Upper lobe of left lung (tissue), 6 donors: Measurements from ENCODE around the gene PPP2R5E. TPM values are rescaled to one million over a fixed set of nuclear protein-coding genes. Genes with fewer than 3 reads are reported as not detected.

Source experiments
- ATAC-seq, 2 donors: fragments of 200-7000 bp; cut with Tn5 transposase; one replicate each; pipeline ENCODE4 v1.9.1; 2022; ENCODE audit warnings: mild to moderate bottlenecking in 2 of 2, moderate library complexity in 2 of 2; ENCODE audit not compliant: low FRiP score in 2 of 2
- DNase-seq, 2 donors: peaks; one replicate each; pipeline ENCODE4 v3.0.0-alpha.2; 2019 to 2020
- H3K27ac ChIP-seq, 4 donors: fragments of 200-600 bp; sonication (generic); one replicate each; pipeline ENCODE4 v1.5.1; 2016 to 2019
- H3K27me3 ChIP-seq, 4 donors: fragments of 200-600 bp; sonication (generic); one replicate each; pipeline ENCODE4 v1.5.1; 2017 to 2019
- H3K36me3 ChIP-seq, 4 donors: fragments of 200-600 bp; sonication (generic); one replicate each; pipeline ENCODE4 v1.5.1; 2016 to 2019
- H3K4me1 ChIP-seq, 4 donors: fragments of 200-600 bp; sonication (generic); one replicate each; pipeline ENCODE4 v1.5.1; 2018 to 2019
- H3K4me3 ChIP-seq, 4 donors: fragments of 200-600 bp; sonication (generic); one replicate each; pipeline ENCODE4 v1.5.1; 2017 to 2019; ENCODE audit warnings: mild to moderate bottlenecking in 2 of 4, moderate library complexity in 1 of 4
- H3K9me3 ChIP-seq, 4 donors: fragments of 200-600 bp; sonication (generic); one replicate each; pipeline ENCODE4 v1.5.1; 2018 to 2019
- EP300 ChIP-seq, 4 donors: sonication (generic); formaldehyde crosslinking; IDR thresholded peaks; one replicate each; pipeline ENCODE4 v1.5.1; 2017; ENCODE audit warnings: antibody characterized with exemption in 4 of 4, control low read depth in 2 of 4
- WGBS, 2 donors: methylation state at CpG; one replicate each; pipeline ENCODE4 v1.1.5; 2017 to 2018; 5-methylcytosine and 5-hydroxymethylcytosine counted together
- small RNA-seq, 4 donors: library from RNA; depleted of rRNA; stranded (forward); fragments of <200 nt; gene quantifications; one replicate each; pipeline ENCODE3, GENCODE V24; 2016
- total RNA-seq, 6 donors: library from RNA; depleted of rRNA in 4 of 6; stranded (reverse); fragments of >200 nt in 4 of 6; gene quantifications; one replicate each; pipeline versions ENCODE4 v1.1.0 to v1.2.1, GENCODE V29; 2016 to 2021
- donor health status: DM: no; HTN: no; CAD: no; lungs with moderate emphysema.
- donor health status: DM: no; HTN: yes; CAD: no; lungs with severe emphysema.

PPP2R5E gene
- total RNA-seq, 6 donors from 2014 or later: 10.1 to 42.4 (median 34.5) TPM

DNA sequence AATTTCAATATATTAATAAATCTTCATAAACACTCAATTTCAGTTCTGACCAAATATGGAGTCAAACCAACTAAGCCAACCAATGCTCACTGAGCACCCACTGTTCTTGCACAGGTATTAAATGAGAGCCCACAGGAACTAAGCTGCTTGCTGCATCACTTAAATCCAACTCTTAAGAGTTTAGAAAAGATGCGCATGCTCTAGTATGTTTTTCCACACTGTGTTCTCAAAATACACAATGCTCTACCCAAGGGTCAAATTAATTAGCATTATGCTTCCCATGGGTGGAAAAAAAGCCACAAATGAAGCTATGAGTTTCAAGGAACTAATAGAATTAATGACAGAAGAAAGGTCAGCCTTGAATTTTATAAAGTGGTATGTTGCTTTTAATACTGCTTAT is 220.7 kb downstream of the PPP2R5E start:
- Histone ChIP-seq H3K4me3 (no peak overlapping the region), H3K4me1 (no peaks in the 10 kb centered on the region), H3K27me3 (no peaks in the 10 kb centered on the region), H3K27ac (no peak overlapping the region), H3K36me3 (no peaks in the 10 kb centered on the region), H3K9me3 (no peaks in the 10 kb centered on the region)
- ATAC-seq (no peak), DNase-seq (no peak)
- 94 to 96% methylated on average over 1 of the region's 1 CpG for WGBS, 2 donors
- no peak for TF ChIP-seq EP300 (IDR thresholded peaks at IDR 0.05)

Small RNAs within 50 kb of the gene (small RNA-seq; reads per million reads assigned to genes)
- gene RF00601: 0 reads per million in 4 donors

Other genes with a start within 250 kb of the PPP2R5E start
- gene GPHB5, start 224.4 kb downstream of the PPP2R5E start, total RNA-seq: not detected
- gene WDR89, start 98.5 kb upstream of the PPP2R5E start, total RNA-seq: 10 to 100 TPM in 3 of 6 donors, 1 to 10 TPM in 3; 2.1 to 16.9 (median 9.1) TPM
- 10 to 100 TPM in 5 of 6 donors, 1 to 10 TPM in 1; 9.4 to 27.8 (median 22.9) TPM for gene SGPP1, start 184.7 kb upstream of the PPP2R5E start, total RNA-seq